ENCODE data around the gene FANCI. TPM values are rescaled to one million over a fixed set of nuclear protein-coding genes. Genes with fewer than 3 reads are reported as not detected.

FANCI gene
- total RNA-seq (2021) (163 and 175 TPM in 2 replicates), Bru-seq, nascent RNA (percentile 94 among the genes with signal in this experiment), BruChase-seq, experiment 1, labeled RNA remaining after a 2-hour chase (percentile 95 among the genes with signal in this experiment), BruChase-seq, experiment 2, labeled RNA remaining after a 6-hour chase (percentile 91 among the genes with signal in this experiment)
- long read RNA-seq, full-length matches to known transcripts = 70 of 308 reads
- long read RNA-seq, partial matches to known transcripts = 31 of 308 reads
- long read RNA-seq, other reads (novel, unspliced or antisense) = 207 of 308 reads

DNA sequence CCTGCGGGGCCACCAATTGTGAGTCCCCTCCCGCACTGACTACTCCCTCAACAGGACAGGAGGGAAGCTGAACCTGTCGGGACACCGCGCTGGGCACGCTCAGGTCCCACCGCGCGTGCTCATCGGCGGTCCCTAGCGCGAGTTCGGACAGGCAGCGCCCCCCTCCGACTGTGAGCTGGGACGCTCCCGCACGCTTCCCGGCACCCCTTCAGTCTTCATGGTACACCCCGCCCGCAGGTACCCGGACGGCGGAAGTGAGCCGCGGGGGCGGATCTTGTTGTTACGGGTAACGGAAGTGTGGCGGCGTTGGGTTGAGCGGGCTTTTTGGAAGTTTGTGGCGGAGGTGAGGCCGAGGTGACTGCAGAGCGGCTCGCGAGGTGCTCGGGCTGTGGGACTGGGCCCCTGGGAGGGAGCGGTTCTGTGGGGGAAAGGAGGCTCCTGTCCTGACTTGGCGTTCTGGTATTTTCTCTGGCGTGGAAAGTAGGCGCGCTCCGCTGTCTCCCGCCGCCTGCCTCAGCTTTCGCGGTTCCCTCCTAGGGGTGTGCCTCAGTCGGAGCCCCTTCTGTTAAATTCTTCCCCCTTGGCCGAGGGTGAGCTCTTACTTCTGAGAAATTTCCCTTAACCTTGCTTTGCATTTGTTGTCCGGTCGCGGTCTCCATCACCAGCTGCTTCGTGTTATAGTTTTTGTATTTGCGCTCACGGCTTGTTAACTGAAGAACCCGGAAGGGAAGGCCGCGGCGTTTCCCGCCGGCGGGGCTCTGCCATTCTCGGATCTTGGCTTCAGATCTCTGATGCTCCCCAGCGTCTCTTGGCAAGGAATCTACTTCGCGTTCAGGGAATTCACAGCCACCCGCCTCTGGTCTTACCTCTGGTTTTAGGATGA, at the start of gene FANCI:
Gene FANCI (plus strand): TSS at position 289 of the 883 bp plus-strand sequence. CDS start 3,669 bp downstream, outside the sequence.
- intact Hi-C loops (cut with micrococcal nuclease; ENCODE audit: unreplicated experiment) = loop anchor here (2.0 kb wide), 1 partner anchor 37 kb away; no protein-coding TSS in a partner anchor
- no peak for TF ChIP-seq EZH2 (IDR thresholded peaks at IDR 0.05; ENCODE audit: borderline replicate concordance, low read depth, low read length, poor library complexity, severe bottlenecking)
- TF ChIP-seq, protein P1, sequence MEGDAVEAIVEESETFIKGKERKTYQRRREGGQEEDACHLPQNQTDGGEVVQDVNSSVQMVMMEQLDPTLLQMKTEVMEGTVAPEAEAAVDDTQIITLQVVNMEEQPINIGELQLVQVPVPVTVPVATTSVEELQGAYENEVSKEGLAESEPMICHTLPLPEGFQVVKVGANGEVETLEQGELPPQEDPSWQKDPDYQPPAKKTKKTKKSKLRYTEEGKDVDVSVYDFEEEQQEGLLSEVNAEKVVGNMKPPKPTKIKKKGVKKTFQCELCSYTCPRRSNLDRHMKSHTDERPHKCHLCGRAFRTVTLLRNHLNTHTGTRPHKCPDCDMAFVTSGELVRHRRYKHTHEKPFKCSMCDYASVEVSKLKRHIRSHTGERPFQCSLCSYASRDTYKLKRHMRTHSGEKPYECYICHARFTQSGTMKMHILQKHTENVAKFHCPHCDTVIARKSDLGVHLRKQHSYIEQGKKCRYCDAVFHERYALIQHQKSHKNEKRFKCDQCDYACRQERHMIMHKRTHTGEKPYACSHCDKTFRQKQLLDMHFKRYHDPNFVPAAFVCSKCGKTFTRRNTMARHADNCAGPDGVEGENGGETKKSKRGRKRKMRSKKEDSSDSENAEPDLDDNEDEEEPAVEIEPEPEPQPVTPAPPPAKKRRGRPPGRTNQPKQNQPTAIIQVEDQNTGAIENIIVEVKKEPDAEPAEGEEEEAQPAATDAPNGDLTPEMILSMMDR (conservative IDR thresholded peaks at IDR 0.05; ENCODE audit: low read depth, low read length) = peak; percentile 77
- Histone ChIP-seq H3K9me3 (ENCODE audit: low read depth, low read length, poor library complexity, severe bottlenecking) (no peaks in the 10 kb centered on the region), H3K36me3 (ENCODE audit: insufficient read depth, low read length, poor library complexity, severe bottlenecking) (peaks cover 20% of the 10 kb centered on the region), H3K4me1 (ENCODE audit: insufficient read depth, low read length, poor library complexity, severe bottlenecking) (peaks cover 13% of the 10 kb centered on the region), H3K27ac (ENCODE audit: low read depth, low read length, poor library complexity, severe bottlenecking) (peak within 1 kb of the TSS; percentile 79), H3K4me3 (ENCODE audit: low read depth, low read length, poor library complexity, severe bottlenecking) (peak within 1 kb of the TSS; percentile 73), H3K27me3 (replicated peaks; ENCODE audit: insufficient read depth, low read depth, low read length, poor library complexity) (no peaks in the 10 kb centered on the region)
- CTCF ChIA-PET = interaction anchor here (1.9 kb wide), 1 partner anchor 37 kb away, joined by 7 read pairs; no protein-coding TSS in a partner anchor
- TSS peak; percentile 60 for BruUV-seq (replicated peaks)
- DNase-seq (ENCODE audit: low spot score) = peak; percentile 98
- POLR2A ChIA-PET (ENCODE audit: low non-redundant PET) = no interaction called here

DNA sequence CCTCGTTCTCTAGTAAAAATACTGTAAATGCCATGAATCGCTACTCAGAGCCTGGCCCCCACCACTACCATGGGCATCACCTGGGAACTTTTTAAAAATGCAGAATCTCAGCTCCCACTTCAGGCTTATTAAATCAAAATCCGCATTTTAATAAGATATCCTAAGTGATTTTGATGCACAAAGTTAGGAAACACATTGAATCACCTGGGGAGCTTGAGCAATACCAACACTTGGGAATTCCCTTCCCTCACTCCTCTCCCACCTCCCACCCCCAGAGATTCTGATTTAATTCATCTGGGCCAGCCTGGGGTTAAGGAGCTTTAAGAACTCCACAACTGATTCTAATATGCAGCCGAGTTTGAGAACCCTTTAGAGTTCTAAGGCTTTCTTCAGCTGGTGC, 49.2 kb upstream of the FANCI start:
- Histone ChIP-seq H3K9me3 (ENCODE audit: low read depth, low read length, poor library complexity, severe bottlenecking) (no peaks in the 10 kb centered on the region), H3K27ac (ENCODE audit: low read depth, low read length, poor library complexity, severe bottlenecking) (no peak overlapping the region), H3K4me1 (ENCODE audit: insufficient read depth, low read length, poor library complexity, severe bottlenecking) (no peaks in the 10 kb centered on the region), H3K4me3 (ENCODE audit: low read depth, low read length, poor library complexity, severe bottlenecking) (no peak overlapping the region), H3K36me3 (ENCODE audit: insufficient read depth, low read length, poor library complexity, severe bottlenecking) (no peaks in the 10 kb centered on the region), H3K27me3 (replicated peaks; ENCODE audit: insufficient read depth, low read depth, low read length, poor library complexity) (no peaks in the 10 kb centered on the region)
- intact Hi-C loops (cut with micrococcal nuclease; ENCODE audit: unreplicated experiment) = no loop called here
- no peak for DNase-seq (ENCODE audit: low spot score)
- POLR2A ChIA-PET (ENCODE audit: low non-redundant PET) = no interaction called here
- CTCF ChIA-PET = interaction anchor here (1.3 kb wide), 1 partner anchor 12 kb away, joined by 3 read pairs; no protein-coding TSS in a partner anchor
- no TSS peak for BruUV-seq (replicated peaks)
- no peak for TF ChIP-seq EZH2 (IDR thresholded peaks at IDR 0.05; ENCODE audit: borderline replicate concordance, low read depth, low read length, poor library complexity, severe bottlenecking)
- TF ChIP-seq, protein P1 (conservative IDR thresholded peaks at IDR 0.05; ENCODE audit: low read depth, low read length) = no peak

DNA sequence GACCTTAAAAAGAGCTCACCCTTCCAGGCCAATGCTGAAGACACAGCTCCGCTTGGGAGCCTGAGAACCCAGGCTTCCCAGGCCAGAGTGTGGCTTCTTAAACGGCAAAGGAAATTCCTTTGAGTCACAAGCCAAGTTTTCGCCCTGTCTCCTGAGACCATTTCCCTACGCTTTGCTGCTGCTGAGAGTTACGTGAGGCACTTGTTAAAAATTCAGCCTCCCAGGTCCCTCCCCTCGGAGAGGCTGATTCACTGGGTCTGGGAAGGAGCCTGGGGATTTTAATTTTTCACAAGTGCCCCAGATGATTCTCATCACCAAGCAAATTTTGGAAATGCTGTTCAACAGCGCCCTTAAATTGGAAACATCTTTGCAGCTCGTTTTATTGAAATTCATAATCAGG, 47.9 kb upstream of the FANCI start:
- Histone ChIP-seq H3K4me1 (ENCODE audit: insufficient read depth, low read length, poor library complexity, severe bottlenecking) (no peaks in the 10 kb centered on the region), H3K36me3 (ENCODE audit: insufficient read depth, low read length, poor library complexity, severe bottlenecking) (no peaks in the 10 kb centered on the region), H3K27ac (ENCODE audit: low read depth, low read length, poor library complexity, severe bottlenecking) (no peak overlapping the region), H3K4me3 (ENCODE audit: low read depth, low read length, poor library complexity, severe bottlenecking) (no peak overlapping the region), H3K9me3 (ENCODE audit: low read depth, low read length, poor library complexity, severe bottlenecking) (no peaks in the 10 kb centered on the region), H3K27me3 (replicated peaks; ENCODE audit: insufficient read depth, low read depth, low read length, poor library complexity) (no peaks in the 10 kb centered on the region)
- DNase-seq (ENCODE audit: low spot score) = no peak
- POLR2A ChIA-PET (ENCODE audit: low non-redundant PET) = no interaction called here
- BruUV-seq (replicated peaks) = no TSS peak
- intact Hi-C loops (cut with micrococcal nuclease; ENCODE audit: unreplicated experiment) = no loop called here
- CTCF ChIA-PET = no interaction called here
- TF ChIP-seq, protein P1 (conservative IDR thresholded peaks at IDR 0.05; ENCODE audit: low read depth, low read length) = no peak
- TF ChIP-seq EZH2 (IDR thresholded peaks at IDR 0.05; ENCODE audit: borderline replicate concordance, low read depth, low read length, poor library complexity, severe bottlenecking) = no peak
